HL-60 (cell line): ENCODE data around the gene LIN7A.
A peak's percentile ranks its signal among the peaks of the same experiment; 100 is the strongest.

Experiments
- DNase-seq, 2 experiments: peaks; one replicate each; pipeline ENCODE4 v3.0.0-alpha.2; 2010 to 2020; ENCODE audit warnings: low read depth in 1 of 2, low spot score in 1 of 2
- H3K27ac ChIP-seq: fragments of 250-450 bp; sonication (Bioruptor Pico); replicated peaks from 2 replicates; pipeline ENCODE4 v1.5.1; 2020; ENCODE audit warnings: mild to moderate bottlenecking, moderate library complexity
- H3K27me3 ChIP-seq: fragments of 250-450 bp; sonication (Bioruptor Pico); 2 replicates; pipeline ENCODE4 v1.5.1; 2021; ENCODE audit warnings: mild to moderate bottlenecking, moderate library complexity; ENCODE audit not compliant: insufficient read depth, poor library complexity, severe bottlenecking
- H3K4me3 ChIP-seq: replicated peaks from 2 replicates; pipeline ENCODE4 v1.5.1; 2011; ENCODE audit warnings: mild to moderate bottlenecking, control low read depth, low read length; ENCODE audit not compliant: insufficient read depth
- CTCF ChIP-seq: IDR thresholded peaks from one replicate; pipeline ENCODE4 v1.5.1; 2011; ENCODE audit warnings: low read length, control low read depth, inconsistent platforms; ENCODE audit not compliant: insufficient read depth
- GABPA ChIP-seq: IDR thresholded peaks from 2 replicates; pipeline ENCODE4 v1.6.1; 2012; ENCODE audit warnings: low read depth
- POLR2AphosphoS5 ChIP-seq: IDR thresholded peaks from 2 replicates; pipeline ENCODE4 v1.6.1; 2012; ENCODE audit warnings: low read depth
- REST ChIP-seq: IDR thresholded peaks from 2 replicates; pipeline ENCODE4 v1.6.1; 2012; ENCODE audit warnings: low read depth; ENCODE audit not compliant: insufficient replicate concordance
- SPI1 ChIP-seq: IDR thresholded peaks from 2 replicates; pipeline ENCODE4 v1.6.1; 2012; ENCODE audit warnings: low read depth, mild to moderate bottlenecking, borderline replicate concordance

LIN7A gene

GRCh38 chr12:80777587-80777986, 160.1 kb downstream of the LIN7A start:
- Histone ChIP-seq H3K27me3 (no peaks in the 10 kb centered on the region), H3K27ac (peak overlapping the region; percentile 37), H3K4me3 (no peak overlapping the region)
- DNase-seq, result no peak
- TF ChIP-seq REST (no peak), POLR2AphosphoS5 (no peak), CTCF (no peak), SPI1 (no peak), GABPA (no peak)

- peak; percentile 30; the same call in 1 of the 2 replicates for TF ChIP-seq SPI1
- no peak for TF ChIP-seq CTCF
- no peak for DNase-seq
- no peak overlapping the region for H3K4me3 ChIP-seq
- H3K27me3 ChIP-seq, result no peaks in the 10 kb centered on the region
- H3K27ac ChIP-seq, result no peak overlapping the region
Observed at GRCh38 chr12:80776706-80777105, 161.0 kb downstream of the LIN7A start.

- Histone ChIP-seq H3K27ac (no peak overlapping the region), H3K4me3 (no peak overlapping the region), H3K27me3 (no peaks in the 10 kb centered on the region)
- no peak for TF ChIP-seq GABPA
- no peak for DNase-seq
Observed at GRCh38 chr12:80770958-80771357, 166.8 kb downstream of the LIN7A start.

- Histone ChIP-seq H3K4me3 (no peak overlapping the region), H3K27me3 (no peaks in the 10 kb centered on the region), H3K27ac (no peak overlapping the region)
- DNase-seq, result no peak
- TF ChIP-seq REST, result no peak
- TF ChIP-seq CTCF, result no peak
- no peak for TF ChIP-seq SPI1
- no peak for TF ChIP-seq GABPA
- no peak for TF ChIP-seq POLR2AphosphoS5
Observed at GRCh38 chr12:80769553-80770140, 168.1 kb downstream of the LIN7A start.
